Islet of Langerhans (tissue), 1 donor: ENCODE data around the gene ANKFN1.

Experiments
- FAIRE-seq: peaks from one replicate; lab custom pipeline; 2011; peaks lifted over from hg19 to GRCh38; lab: Jason Lieb, UNC

ANKFN1 gene

GRCh38 chr17:56506349-56506748, 353.1 kb downstream of the ANKFN1 start:
- FAIRE-seq: no peak

GRCh38 chr17:56510554-56511342, 357.5 kb downstream of the ANKFN1 start:
- FAIRE-seq: no peak

DNA sequence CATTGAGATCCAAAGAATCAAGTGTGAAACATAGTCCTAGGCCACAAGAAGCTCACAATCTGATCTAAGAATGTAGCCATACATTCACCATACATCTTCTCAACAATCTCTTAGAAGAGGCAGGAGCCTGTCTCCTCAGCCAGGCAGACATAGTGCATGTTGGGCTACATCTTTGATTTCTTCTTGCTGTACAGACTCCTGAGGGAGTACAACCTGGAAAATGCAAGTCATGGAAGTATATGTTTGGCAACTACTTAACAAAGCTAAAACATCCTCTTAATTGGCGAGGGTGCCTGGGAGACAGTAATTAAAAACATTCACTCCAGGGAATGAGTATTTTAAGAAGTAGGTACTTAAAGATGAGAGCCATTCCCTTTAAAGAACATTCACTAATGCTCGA, 361.0 kb downstream of the ANKFN1 start:
- FAIRE-seq: no peak

- FAIRE-seq: no peak
These were observed 361.6 kb downstream of the ANKFN1 start for GRCh38 chr17:56514899-56515298.

DNA sequence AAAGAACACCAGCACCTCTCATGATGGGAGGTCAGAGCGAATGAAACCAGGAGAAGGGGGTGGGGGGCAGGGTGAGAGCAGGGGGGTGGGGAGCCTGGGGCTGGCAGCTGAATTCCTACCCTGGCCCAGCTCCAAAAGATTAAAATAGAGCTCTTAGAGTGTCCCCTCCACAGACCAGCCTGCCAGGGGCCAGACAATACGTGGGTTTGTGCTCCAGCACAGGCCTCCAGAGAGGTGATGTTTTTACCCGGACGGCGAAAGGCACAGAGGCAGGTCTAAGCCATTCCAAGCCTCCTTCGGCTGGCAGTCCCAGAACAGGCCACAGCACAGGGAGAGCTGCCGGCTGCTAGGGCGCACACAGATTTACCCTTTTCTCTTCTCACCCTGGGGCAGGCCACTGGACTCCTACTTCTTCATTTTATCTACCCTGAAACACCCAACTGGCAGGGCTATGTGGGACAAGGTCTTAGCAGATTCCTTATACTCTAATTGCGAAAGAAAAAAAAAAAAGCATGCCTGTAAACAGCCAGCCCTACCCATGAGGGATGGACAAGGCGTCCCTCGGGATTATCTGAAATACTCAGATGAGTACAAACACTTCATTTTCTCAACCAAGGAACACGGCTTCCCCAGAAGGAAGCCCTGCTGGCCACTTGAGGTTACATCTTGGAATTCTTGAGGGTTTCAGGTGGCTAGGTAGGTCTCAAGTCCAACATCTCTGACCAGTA, 368.3 kb downstream of the ANKFN1 start:
- FAIRE-seq: no peak

GRCh38 chr17:56523042-56523441, 369.8 kb downstream of the ANKFN1 start:
- no peak for FAIRE-seq

- no peak for FAIRE-seq
These were observed 375.4 kb downstream of the ANKFN1 start for GRCh38 chr17:56528696-56529095.

- FAIRE-seq: no peak
These were observed 379.7 kb downstream of the ANKFN1 start for GRCh38 chr17:56532926-56533325.

- FAIRE-seq: no peak
These were observed 383.5 kb downstream of the ANKFN1 start for GRCh38 chr17:56536766-56537165.

DNA sequence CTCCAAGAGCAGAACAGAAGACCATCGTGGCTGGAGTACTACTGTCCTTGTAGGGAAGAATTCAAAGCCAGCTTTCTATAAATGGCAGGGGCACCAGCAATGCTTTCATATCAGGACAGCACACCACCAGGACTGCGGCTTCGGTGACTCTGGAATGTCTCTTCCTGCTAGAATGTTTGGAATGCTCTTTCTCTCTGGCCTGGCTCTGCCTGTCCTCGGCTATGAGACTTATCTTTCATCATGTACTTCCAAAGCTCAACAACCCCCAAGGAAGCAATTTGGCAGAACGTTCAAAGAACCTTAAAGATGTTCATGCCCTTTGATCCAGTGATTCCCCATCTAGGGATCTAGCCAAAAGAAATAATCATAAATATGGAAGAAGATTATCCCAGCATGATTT, 387.6 kb downstream of the ANKFN1 start:
- no peak for FAIRE-seq

- no peak for FAIRE-seq
These were observed 390.0 kb downstream of the ANKFN1 start for GRCh38 chr17:56543280-56543679.

GRCh38 chr17:56545106-56545505, 391.8 kb downstream of the ANKFN1 start:
- FAIRE-seq: no peak

DNA sequence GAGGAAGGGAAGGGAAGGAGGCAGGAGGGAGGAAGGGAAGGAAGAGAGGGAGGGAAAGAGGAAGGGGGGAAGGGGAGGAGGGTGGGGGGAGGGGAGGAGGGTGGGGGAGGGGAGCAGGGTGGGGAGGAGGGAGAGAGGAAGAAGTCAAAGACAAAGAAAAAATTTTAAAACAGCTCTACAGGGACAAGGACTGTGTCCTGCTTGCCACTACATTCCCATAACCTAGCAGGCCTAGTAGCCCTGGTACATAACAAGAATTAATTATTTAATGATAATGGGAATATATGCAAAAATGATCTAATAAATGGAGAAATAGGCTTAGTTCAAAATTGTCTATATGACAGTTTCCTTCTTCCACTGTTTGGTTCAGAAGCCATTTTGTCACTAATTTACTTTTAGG, 392.7 kb downstream of the ANKFN1 start:
- FAIRE-seq: no peak

DNA sequence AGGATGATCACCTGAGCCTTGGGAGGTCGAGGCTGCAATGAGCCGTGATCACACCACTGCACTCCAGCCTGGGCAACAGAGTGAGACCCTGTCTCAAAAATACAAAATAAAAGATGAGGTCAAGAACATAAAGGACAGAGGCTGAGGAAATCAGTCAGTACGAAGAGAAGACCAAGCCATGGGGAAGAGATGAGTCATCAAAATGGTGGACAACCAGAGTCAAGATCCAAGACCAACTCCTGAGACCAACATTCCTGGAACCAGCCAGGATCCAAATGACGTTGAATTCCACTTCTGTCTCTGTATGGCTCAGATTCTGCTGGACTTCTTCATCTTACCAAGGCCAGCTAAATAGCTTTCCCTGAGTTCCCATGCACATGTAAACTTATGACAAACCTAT, 395.4 kb downstream of the ANKFN1 start:
- FAIRE-seq: no peak

DNA sequence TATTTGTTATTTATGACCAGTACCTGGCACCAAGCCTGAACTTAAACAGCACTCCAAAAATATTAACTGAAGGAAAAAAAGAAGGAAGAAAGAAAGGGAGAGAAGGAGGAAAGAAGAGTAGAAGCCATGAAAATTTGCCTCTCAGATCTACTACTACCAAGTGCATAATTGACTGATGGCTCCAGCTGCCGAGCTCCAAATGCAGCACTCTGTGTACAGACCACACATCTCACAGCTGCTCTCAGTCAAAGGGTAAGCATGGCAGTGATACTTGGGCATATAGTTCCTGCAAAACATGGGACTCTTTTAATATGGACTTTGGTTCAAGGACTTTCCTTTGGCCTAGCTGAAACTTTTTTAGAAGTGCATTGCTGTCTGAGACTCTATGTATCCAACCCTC, 396.2 kb downstream of the ANKFN1 start:
- no peak for FAIRE-seq

DNA sequence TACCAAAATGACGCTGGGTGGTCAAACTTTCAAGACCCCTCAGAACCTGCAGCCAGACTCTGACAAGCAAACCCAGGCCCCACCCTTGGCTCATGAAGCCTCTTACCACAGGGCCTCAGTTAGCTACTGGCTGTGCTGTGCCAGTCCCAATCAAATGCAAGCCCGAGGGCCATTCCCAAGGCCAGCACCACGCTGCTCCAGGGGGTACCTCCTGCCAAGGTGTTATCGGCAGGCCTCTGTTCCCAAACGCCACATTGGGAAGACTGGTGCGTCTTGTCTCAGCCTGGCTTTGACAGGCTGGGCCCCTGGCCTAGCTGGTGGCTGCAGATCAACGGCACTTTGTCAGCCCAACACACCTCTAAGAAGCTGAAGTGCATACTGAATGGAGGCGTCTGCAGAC, 404.4 kb downstream of the ANKFN1 start:
- FAIRE-seq: no peak

GRCh38 chr17:56558088-56558487, 404.8 kb downstream of the ANKFN1 start:
- FAIRE-seq: no peak
